Measurements from ENCODE around the gene CAVIN3.

Gene CAVIN3

GRCh38 chr11:6271598-6271997, 48.7 kb downstream of the CAVIN3 start:
- no peak overlapping the region for H3K27ac ChIP-seq
- TF ChIP-seq ZFX (IDR thresholded peaks at IDR 0.05; ENCODE audit: borderline replicate concordance) (no peak), CTCF (IDR thresholded peaks at IDR 0.05) (no peak)

GRCh38 chr11:6270584-6271246, 49.6 kb downstream of the CAVIN3 start:
- TF ChIP-seq ZFX (IDR thresholded peaks at IDR 0.05; ENCODE audit: borderline replicate concordance), result no peak
- no peak for TF ChIP-seq CTCF (IDR thresholded peaks at IDR 0.05)
- no peak overlapping the region for H3K27ac ChIP-seq

- TF ChIP-seq ZFX (IDR thresholded peaks at IDR 0.05; ENCODE audit: borderline replicate concordance) (no peak), CTCF (IDR thresholded peaks at IDR 0.05) (peak; percentile 73)
- H3K27ac ChIP-seq, result no peak overlapping the region
Observed at GRCh38 chr11:6269994-6270393, 50.3 kb downstream of the CAVIN3 start.
